ENCODE measurements around the gene SYNE2. TPM values are rescaled to one million over a fixed set of nuclear protein-coding genes. Genes with fewer than 3 reads are reported as not detected.
A peak's percentile ranks its signal among the peaks of the same experiment; 100 is the strongest.

The SYNE2 gene
- total and polyA plus RNA-seq, 2 donors from 2014 or later, result 65.9 to 461 TPM

- Histone ChIP-seq H3K27me3 (ENCODE audit: control insufficient read depth, insufficient read depth, low read length) (no peaks in the 10 kb centered on the region), H3K4me3 (ENCODE audit: low read length in 3 of 3) (no peak overlapping the region), H3K27ac (ENCODE audit: low read depth in 2 of 2, low read length in 2 of 2) (no peak overlapping the region), H3K9me3 (ENCODE audit: control insufficient read depth in 2 of 3, insufficient read depth in 1 of 3, low read length in 3 of 3) (no peaks in the 10 kb centered on the region), H3K36me3 (ENCODE audit: control insufficient read depth in 2 of 3, insufficient read depth in 3 of 3, low read length in 3 of 3) (no peaks in the 10 kb centered on the region), H3K9ac (ENCODE audit: low read length in 3 of 3) (no peak overlapping the region), H3K4me1 (ENCODE audit: control insufficient read depth in 2 of 3, insufficient read depth in 2 of 3, low read depth in 1 of 3, low read length in 3 of 3) (peaks cover 0 to 2% (median 0%) of the 10 kb centered on the region in 3 donors)
- FAIRE-seq (no peak), DNase-seq (no peak)
- TF ChIP-seq CTCF (IDR thresholded peaks at IDR 0.05; ENCODE audit: borderline replicate concordance, extremely low read depth, insufficient read depth), result no peak
- intact Hi-C loops (cut with DNase I), result no loop called here
These were observed 395.9 kb downstream of the SYNE2 start for GRCh38 chr14:64248689-64249088.

- H3K27me3 ChIP-seq (ENCODE audit: control insufficient read depth, insufficient read depth, low read length), result no peaks in the 10 kb centered on the region
- H3K27ac ChIP-seq (ENCODE audit: low read depth in 2 of 2, low read length in 2 of 2), result no peak overlapping the region
- FAIRE-seq (no peak), DNase-seq (peak in 3 of 5 donors; percentile 24 to 80 (median 59))
- peaks cover 0 to 2% (median 0%) of the 10 kb centered on the region in 3 donors for H3K4me1 ChIP-seq (ENCODE audit: control insufficient read depth in 2 of 3, insufficient read depth in 2 of 3, low read depth in 1 of 3, low read length in 3 of 3)
- H3K9me3 ChIP-seq (ENCODE audit: control insufficient read depth in 2 of 3, insufficient read depth in 1 of 3, low read length in 3 of 3), result no peaks in the 10 kb centered on the region
- intact Hi-C loops (cut with DNase I), result no loop called here
- no peaks in the 10 kb centered on the region for H3K36me3 ChIP-seq (ENCODE audit: control insufficient read depth in 2 of 3, insufficient read depth in 3 of 3, low read length in 3 of 3)
- H3K4me3 ChIP-seq (ENCODE audit: low read length in 3 of 3), result no peak overlapping the region
- no peak for TF ChIP-seq CTCF (IDR thresholded peaks at IDR 0.05; ENCODE audit: borderline replicate concordance, extremely low read depth, insufficient read depth)
- H3K9ac ChIP-seq (ENCODE audit: low read length in 3 of 3), result no peak overlapping the region
These were observed 396.6 kb downstream of the SYNE2 start for GRCh38 chr14:64249363-64249762.

GRCh38 chr14:64253672-64254071 lies 400.9 kb downstream of the SYNE2 start:
- FAIRE-seq (no peak), DNase-seq (no peak)
- H3K9me3 ChIP-seq (ENCODE audit: control insufficient read depth in 2 of 3, insufficient read depth in 1 of 3, low read length in 3 of 3), result no peaks in the 10 kb centered on the region
- no peaks in the 10 kb centered on the region for H3K27me3 ChIP-seq (ENCODE audit: control insufficient read depth, insufficient read depth, low read length)
- no peak overlapping the region for H3K9ac ChIP-seq (ENCODE audit: low read length in 3 of 3)
- H3K36me3 ChIP-seq (ENCODE audit: control insufficient read depth in 2 of 3, insufficient read depth in 3 of 3, low read length in 3 of 3), result no peaks in the 10 kb centered on the region
- TF ChIP-seq CTCF (IDR thresholded peaks at IDR 0.05; ENCODE audit: borderline replicate concordance, extremely low read depth, insufficient read depth), result no peak
- H3K4me1 ChIP-seq (ENCODE audit: control insufficient read depth in 2 of 3, insufficient read depth in 2 of 3, low read depth in 1 of 3, low read length in 3 of 3), result peaks cover 0 to under 1% (median 0%) of the 10 kb centered on the region in 3 donors
- H3K4me3 ChIP-seq (ENCODE audit: low read length in 3 of 3), result no peak overlapping the region
- H3K27ac ChIP-seq (ENCODE audit: low read depth in 2 of 2, low read length in 2 of 2), result no peak overlapping the region
- intact Hi-C loops (cut with DNase I), result no loop called here

- TF ChIP-seq CTCF (IDR thresholded peaks at IDR 0.05; ENCODE audit: borderline replicate concordance, extremely low read depth, insufficient read depth), result no peak
- no peaks in the 10 kb centered on the region for H3K4me1 ChIP-seq (ENCODE audit: control insufficient read depth in 2 of 3, insufficient read depth in 2 of 3, low read depth in 1 of 3, low read length in 3 of 3)
- no peaks in the 10 kb centered on the region for H3K9me3 ChIP-seq (ENCODE audit: control insufficient read depth in 2 of 3, insufficient read depth in 1 of 3, low read length in 3 of 3)
- no peak for DNase-seq
- intact Hi-C loops (cut with DNase I), result no loop called here
- no peak overlapping the region for H3K9ac ChIP-seq (ENCODE audit: low read length in 3 of 3)
- no peak for FAIRE-seq
- H3K27ac ChIP-seq (ENCODE audit: low read depth in 2 of 2, low read length in 2 of 2), result no peak overlapping the region
- H3K27me3 ChIP-seq (ENCODE audit: control insufficient read depth, insufficient read depth, low read length), result no peaks in the 10 kb centered on the region
- H3K36me3 ChIP-seq (ENCODE audit: control insufficient read depth in 2 of 3, insufficient read depth in 3 of 3, low read length in 3 of 3), result no peaks in the 10 kb centered on the region
- H3K4me3 ChIP-seq (ENCODE audit: low read length in 3 of 3), result no peak overlapping the region
These were observed 403.0 kb downstream of the SYNE2 start for GRCh38 chr14:64255756-64256155.

Measured in kidney (tissue), 14 donors.